K562 (cell line): Measurements from ENCODE around the gene ICAM2. TPM values are rescaled to one million over a fixed set of nuclear protein-coding genes. Genes with fewer than 3 reads are reported as not detected.

Source experiments
- BDP1 ChIP-seq: IDR thresholded peaks from 3 replicates; pipeline ENCODE4 v1.6.1; 2011; ENCODE audit not compliant: insufficient read length, insufficient read depth
- FOXM1 ChIP-seq, 2 experiments: fragments of 450-650 bp in 1 of 2; sonication (generic) in 1 of 2; formaldehyde crosslinking in 1 of 2; IDR thresholded peaks; 2 replicates each; pipeline versions ENCODE4 v1.6.1 to v1.9.0; 2017 to 2022; ENCODE audit warnings: low read depth in 2 of 2, mild to moderate bottlenecking in 2 of 2, missing genetic modification reagents in 1 of 2, moderate library complexity in 1 of 2
- HSF4 ChIP-seq: fragments of 250-450 bp; sonication (Bioruptor Pico); IDR thresholded peaks from 2 replicates; pipeline ENCODE4 v2.1.2; 2022; ENCODE audit warnings: mild to moderate bottlenecking, moderate library complexity, borderline replicate concordance
- MTA1 ChIP-seq: fragments of 450-650 bp; IDR thresholded peaks from 2 replicates; pipeline ENCODE4 v1.6.1; 2017; ENCODE audit warnings: borderline replicate concordance
- POLR3A ChIP-seq: IDR thresholded peaks from 2 replicates; pipeline ENCODE4 v1.6.1; 2011; ENCODE audit warnings: borderline replicate concordance, mild to moderate bottlenecking, moderate library complexity; ENCODE audit not compliant: insufficient read length, insufficient read depth; ENCODE audit errors: extremely low read depth
- SAP30 ChIP-seq: fragments of 200-600 bp; sonication (generic); IDR thresholded peaks from 2 replicates; pipeline ENCODE4 v1.6.1; 2012; ENCODE audit warnings: borderline replicate concordance, low read depth, mild to moderate bottlenecking, moderate library complexity, low read length, control low read depth, inconsistent platforms; ENCODE audit not compliant: insufficient read depth, poor library complexity, severe bottlenecking
- TEAD2 ChIP-seq: fragments of 450-650 bp; IDR thresholded peaks from 2 replicates; pipeline ENCODE4 v1.6.1; 2016; ENCODE audit warnings: missing genetic modification characterization, control low read depth, missing compliant biosample characterization
- TFE3 ChIP-seq: fragments of 450-650 bp; formaldehyde crosslinking; IDR thresholded peaks from 2 replicates; pipeline ENCODE4 v1.4.0; 2020; ENCODE audit warnings: mild to moderate bottlenecking, mixed read lengths
- ZBTB1 ChIP-seq: sonication (generic); formaldehyde crosslinking; IDR thresholded peaks from 2 replicates; pipeline ENCODE4 v1.8.1; 2023; ENCODE audit warnings: missing genetic modification reagents, low read depth, mild to moderate bottlenecking, borderline replicate concordance
- ZNF134 ChIP-seq: fragments of 250-450 bp; sonication (Bioruptor Pico); conservative IDR thresholded peaks from 2 replicates; pipeline ENCODE4 v1.4.0; 2020
- polyA plus RNA-seq, 8 experiments: library from polyadenylated mRNA; depleted of rRNA in 4 of 8; stranded (reverse) in 5 of 8; unstranded in 3 of 8; fragments of >200 nt; fragmentation: Nextera tagmentation in 2 of 8; fragmentation: Illumina TruSeq in 1 of 8; extraction: Ambion mirVana in 2 of 8; extraction: Trizol in 1 of 8; gene quantifications; 2 replicates each; pipeline versions ENCODE4 v1.2.1 to v1.2.3, GENCODE V29; 2011 to 2014; ENCODE audit warnings: inconsistent platforms in 1 of 8, missing spikeins in 1 of 8
- total RNA-seq, 7 experiments: library from RNA; depleted of rRNA in 6 of 7; stranded (reverse); fragments of >200 nt in 6 of 7; fragmentation: Illumina TruSeq in 2 of 7; extraction: Trizol in 2 of 7; gene quantifications; 2 replicates each; pipeline versions ENCODE4 v1.2.1 to v1.2.3, GENCODE V29; 2011 to 2021; ENCODE audit warnings: low replicate concordance in 1 of 7

The ICAM2 gene
- total and polyA plus RNA-seq, 9 of the 15 experiments (the other 6 are each of a cell fraction or from before 2014, with no cell fraction given) = 37.9 to 89.4 (median 60.6) TPM

GRCh38 chr17:64024781-64025731, 4.6 kb upstream of the ICAM2 start (continued):
- TF ChIP-seq ZBTB1 (CRISPR knock-in tag) (no peak), MTA1 (no peak), BDP1 (no peak), POLR3A (no peak), TFE3 (no peak), HSF4 (CRISPR knock-in tag) (no peak), FOXM1 (IDR thresholded peaks at IDR 0.05; ENCODE audit: low read depth) (no peak), FOXM1 (CRISPR knock-in tag; IDR thresholded peaks at IDR 0.05; ENCODE audit: low read depth) (no peak), SAP30 (no peak), ZNF134 (CRISPR knock-in tag) (no peak), TEAD2 (tag) (no peak)
